Smooth muscle cell (in vitro differentiated cells): ENCODE data around the gene PDE5A. TPM values are rescaled to one million over a fixed set of nuclear protein-coding genes. Genes with fewer than 3 reads are reported as not detected.
A peak's percentile ranks its signal among the peaks of the same experiment; 100 is the strongest.
"Not testable (repeated sequence)": the region's sequence is repeated elsewhere in the genome, so short reads cannot be mapped to it uniquely, and the experiment has no call there.

Experiments
- DNase-seq: peaks from one replicate; lab custom pipeline; 2025; ENCODE audit not compliant: unreplicated experiment; lab: John Stamatoyannopoulos, UW
- H2AFZ ChIP-seq: fragments of 200-600 bp; sonication (generic); 2 replicates; pipeline ENCODE4 v1.6.0; 2016; ENCODE audit warnings: antibody characterized with exemption, low read depth, mild to moderate bottlenecking
- H3F3A ChIP-seq: fragments of 200-600 bp; sonication (generic); 2 replicates; pipeline ENCODE4 v1.6.0; 2017; ENCODE audit warnings: antibody characterized with exemption, low read depth
- H3K27ac ChIP-seq: fragments of 200-600 bp; sonication (generic); 2 replicates; pipeline ENCODE4 v1.5.1; 2016; ENCODE audit warnings: low read depth, mild to moderate bottlenecking
- H3K27me3 ChIP-seq: fragments of 200-600 bp; sonication (generic); 2 replicates; pipeline ENCODE4 v1.6.1; 2016; ENCODE audit warnings: low read depth, mild to moderate bottlenecking
- H3K36me3 ChIP-seq: fragments of 200-600 bp; sonication (generic); 2 replicates; pipeline ENCODE4 v1.5.1; 2016; ENCODE audit warnings: low read depth
- H3K4me1 ChIP-seq: fragments of 200-600 bp; sonication (generic); 2 replicates; pipeline ENCODE4 v1.5.1; 2016; ENCODE audit warnings: low read depth
- H3K4me2 ChIP-seq: fragments of 200-600 bp; sonication (generic); 2 replicates; pipeline ENCODE4 v1.6.0; 2016; ENCODE audit warnings: mild to moderate bottlenecking
- H3K4me3 ChIP-seq: fragments of 200-600 bp; sonication (generic); 2 replicates; pipeline ENCODE4 v1.5.1; 2016; ENCODE audit warnings: mild to moderate bottlenecking
- H3K79me2 ChIP-seq: fragments of 200-600 bp; sonication (generic); 2 replicates; pipeline ENCODE4 v1.6.0; 2016; ENCODE audit warnings: low read depth, mild to moderate bottlenecking
- H3K9ac ChIP-seq: fragments of 200-600 bp; sonication (generic); 2 replicates; pipeline ENCODE4 v1.6.0; 2016; ENCODE audit warnings: low read depth
- H3K9me3 ChIP-seq: fragments of 200-600 bp; sonication (generic); replicated peaks from 2 replicates; pipeline ENCODE4 v1.5.1; 2016; ENCODE audit warnings: low read depth
- H4K20me1 ChIP-seq: fragments of 200-600 bp; sonication (generic); 2 replicates; pipeline ENCODE4 v1.6.0; 2016; ENCODE audit warnings: low read depth
- CTCF ChIP-seq: fragments of 200-600 bp; sonication (generic); IDR thresholded peaks from 2 replicates; pipeline ENCODE4 v1.5.1; 2017; ENCODE audit warnings: borderline replicate concordance, mild to moderate bottlenecking, antibody characterized with exemption; ENCODE audit not compliant: insufficient read depth, poor library complexity, severe bottlenecking
- WGBS: methylation state at CpG from one replicate; pipeline ENCODE4 v1.1.7; 2016; ENCODE audit warnings: low lambda C conversion rate; 5-methylcytosine and 5-hydroxymethylcytosine counted together
- polyA plus RNA-seq: library from polyadenylated mRNA; unstranded; fragments of >200 nt; fragmentation: Nextera tagmentation; extraction: Ambion mirVana; gene quantifications from 2 replicates; pipeline ENCODE4 v1.2.1, GENCODE V29; 2016
- total RNA-seq: library from RNA; depleted of rRNA; stranded (reverse); fragments of >200 nt; gene quantifications from 2 replicates; pipeline ENCODE4 v1.2.3, GENCODE V29; 2014

The PDE5A gene
- total and polyA plus RNA-seq, 2 experiments from 2014 or later = 4.1 to 18.3 TPM

- no peak overlapping the region for H3K27ac ChIP-seq
- no peak overlapping the region for H2AFZ ChIP-seq
- no peaks in the 10 kb centered on the region for H3K36me3 ChIP-seq
- no peak overlapping the region for H3K4me3 ChIP-seq
- no peak overlapping the region for H3K4me2 ChIP-seq
- H4K20me1 ChIP-seq = no peaks in the 10 kb centered on the region
- H3K9me3 ChIP-seq = no peaks in the 10 kb centered on the region
- peaks cover 9% of the 10 kb centered on the region for H3K4me1 ChIP-seq
- H3K9ac ChIP-seq = no peak overlapping the region
- H3K27me3 ChIP-seq = peaks cover 57% of the 10 kb centered on the region
- DNase-seq = no peak
- no peak for TF ChIP-seq CTCF
- no peaks in the 10 kb centered on the region for H3F3A ChIP-seq
- WGBS = 95% methylated on average over 2 of the region's 2 CpGs
- no peaks in the 10 kb centered on the region for H3K79me2 ChIP-seq
Measured at GRCh38 chr4:119665752-119666151, 37.1 kb upstream of the PDE5A start.

- Histone ChIP-seq H3K9me3 (no peaks in the 10 kb centered on the region), H3K4me3 (no peak overlapping the region), H3K9ac (no peak overlapping the region), H2AFZ (no peak overlapping the region), H4K20me1 (no peaks in the 10 kb centered on the region), H3K36me3 (no peaks in the 10 kb centered on the region), H3K27ac (no peak overlapping the region), H3K4me2 (no peak overlapping the region), H3K79me2 (no peaks in the 10 kb centered on the region), H3F3A (no peaks in the 10 kb centered on the region), H3K4me1 (peaks cover 14% of the 10 kb centered on the region), H3K27me3 (peaks cover 46% of the 10 kb centered on the region)
- WGBS = 86% methylated on average over 3 of the region's 3 CpGs
- DNase-seq = no peak
- TF ChIP-seq CTCF = no peak
Measured at GRCh38 chr4:119664168-119664907, 35.7 kb upstream of the PDE5A start.

GRCh38 chr4:119663160-119663788 is 34.7 kb upstream of the PDE5A start:
- Histone ChIP-seq H3K4me2 (no peak overlapping the region), H3K27ac (no peak overlapping the region), H3K79me2 (no peaks in the 10 kb centered on the region), H3F3A (no peaks in the 10 kb centered on the region), H4K20me1 (no peaks in the 10 kb centered on the region), H3K36me3 (no peaks in the 10 kb centered on the region), H3K4me3 (peak overlapping the region; percentile 18), H2AFZ (no peak overlapping the region), H3K9ac (no peak overlapping the region), H3K4me1 (peaks cover 14% of the 10 kb centered on the region), H3K27me3 (peaks cover 36% of the 10 kb centered on the region), H3K9me3 (no peaks in the 10 kb centered on the region)
- TF ChIP-seq CTCF = no peak
- DNase-seq = no peak
- WGBS = 50% methylated on average over 1 of the region's 1 CpG

GRCh38 chr4:119662612-119663011 is 34.0 kb upstream of the PDE5A start:
- not testable (repeated sequence) for H3K4me2 ChIP-seq, H2AFZ ChIP-seq, H3K9me3 ChIP-seq, DNase-seq, H3K79me2 ChIP-seq, H3F3A ChIP-seq, H3K36me3 ChIP-seq, H3K9ac ChIP-seq, H3K4me3 ChIP-seq, H4K20me1 ChIP-seq, H3K27ac ChIP-seq
- H3K4me1 ChIP-seq = peaks cover 14% of the 10 kb centered on the region
- WGBS = 85% methylated on average over 2 of the region's 2 CpGs
- H3K27me3 ChIP-seq = peaks cover 29% of the 10 kb centered on the region
